ENCODE measurements around the gene EEF2K. TPM values are rescaled to one million over a fixed set of nuclear protein-coding genes. Genes with fewer than 3 reads are reported as not detected.

Gene EEF2K
- total and polyA plus RNA-seq, 2 of the 13 experiments (the other 11 are each of a cell fraction or from before 2014, with no cell fraction given), result 22.0 to 23.8 TPM

GRCh38 chr16:22195695-22196558 lies 10.2 kb upstream of the EEF2K start (continued):
- TF ChIP-seq GMEB1 (CRISPR knock-in tag; IDR thresholded peaks at IDR 0.05; ENCODE audit: borderline replicate concordance) (peak; percentile 63; the same call in 1 of the 2 replicates), NFE2L1 (CRISPR knock-in tag; IDR thresholded peaks at IDR 0.05; ENCODE audit: borderline replicate concordance) (no peak), RAD21 (CRISPR knock-in tag; IDR thresholded peaks at IDR 0.05) (peak; percentile 76), ZSCAN12 (CRISPR knock-in tag; IDR thresholded peaks at IDR 0.05) (0 out of 2 replicates have a peak, but pooled peaks have one; percentile 12), ZNF563 (CRISPR knock-in tag; IDR thresholded peaks at IDR 0.05) (no peak), PRMT3 (CRISPR knock-in tag; IDR thresholded peaks at IDR 0.05; ENCODE audit: borderline replicate concordance, low read depth) (peak; percentile 89; the same call in 1 of the 2 replicates), ZNF770 (CRISPR knock-in tag; IDR thresholded peaks at IDR 0.05) (no peak), BRCA1 (CRISPR knock-in tag; IDR thresholded peaks at IDR 0.05) (peak; percentile 34; the same call in 1 of the 2 replicates), ZHX2 (IDR thresholded peaks at IDR 0.05; ENCODE audit: low read depth) (peak; percentile 34; the same call in 1 of the 2 replicates), ZHX2 (CRISPR knock-in tag; IDR thresholded peaks at IDR 0.05; ENCODE audit: borderline replicate concordance) (no peak), SMAD1 (CRISPR knock-in tag; IDR thresholded peaks at IDR 0.05; ENCODE audit: borderline replicate concordance, low read depth) (peak; percentile 76; the same call in 1 of the 2 replicates), TFDP1 (CRISPR knock-in tag; IDR thresholded peaks at IDR 0.05; ENCODE audit: borderline replicate concordance) (peak; percentile 26; the same call in 1 of the 2 replicates), PBX2 (CRISPR knock-in tag; IDR thresholded peaks at IDR 0.05) (no peak; the same call in 1 of the 2 replicates)

Data from HepG2 (cell line).